Activated naive CD4-positive, alpha-beta T cell treated with anti-CD3 and anti-CD28 coated beads for 36 hours (primary cell): Measurements from ENCODE around the gene SNX24. TPM values are rescaled to one million over a fixed set of nuclear protein-coding genes. Genes with fewer than 3 reads are reported as not detected.

Experiments used
- CTCF ChIA-PET: fragments of 350-600 bp; sonication (Branson Sonifier 250); formaldehyde crosslinking; loops from one replicate; lab custom pipeline; 2021; ENCODE audit warnings: antibody characterized with exemption; lab: Charles Lee
- DNase-seq: peaks from one replicate; pipeline ENCODE4 v3.0.0-alpha.2; 2020
- H3K27ac Mint-ChIP-seq: one replicate; pipeline ENCODE4 v1.8.0; 2021; ENCODE audit warnings: mild to moderate bottlenecking, mixed read lengths
- H3K27me3 Mint-ChIP-seq: one replicate; pipeline ENCODE4 v1.8.0; 2021; ENCODE audit warnings: low read depth, mixed read lengths
- H3K36me3 Mint-ChIP-seq: one replicate; pipeline ENCODE4 v1.8.0; 2021; ENCODE audit warnings: low read depth, mixed read lengths
- H3K4me1 Mint-ChIP-seq: one replicate; pipeline ENCODE4 v1.8.0; 2021; ENCODE audit warnings: low read depth, mixed read lengths
- H3K4me3 Mint-ChIP-seq: one replicate; pipeline ENCODE4 v1.8.0; 2021; ENCODE audit warnings: mild to moderate bottlenecking, moderate library complexity, mixed read lengths
- H3K9me3 Mint-ChIP-seq: one replicate; pipeline ENCODE4 v1.8.0; 2021; ENCODE audit warnings: mixed read lengths
- intact Hi-C: fragments of 100-400 bp; cut with micrococcal nuclease; formaldehyde crosslinking; loops from one replicate; pipeline ENCODE4 v1.15.1; 2023
- total RNA-seq, 2 experiments: library from RNA; stranded (reverse); gene quantifications; one replicate each; pipeline ENCODE4 v1.2.3, GENCODE V29; 2021

SNX24 gene
- total RNA-seq, 2 experiments from 2014 or later: 2.2 to 2.3 TPM

GRCh38 chr5:122877518-122877917 lies 32.1 kb downstream of the SNX24 start:
- Mint-ChIP-seq H3K27ac (no peak overlapping the region), H3K4me3 (no peak overlapping the region), H3K4me1 (no peaks in the 10 kb centered on the region), H3K36me3 (no peaks in the 10 kb centered on the region), H3K9me3 (no peaks in the 10 kb centered on the region), H3K27me3 (no peaks in the 10 kb centered on the region)
- CTCF ChIA-PET: interaction anchor here (0.6 kb wide), 1 partner anchor 173 kb away, joined by 3 read pairs; no protein-coding TSS in a partner anchor
- no peak for DNase-seq
- intact Hi-C loops: no loop called here

GRCh38 chr5:122879076-122879475 lies 33.7 kb downstream of the SNX24 start:
- no peaks in the 10 kb centered on the region for H3K4me1 Mint-ChIP-seq
- no peak overlapping the region for H3K27ac Mint-ChIP-seq
- intact Hi-C loops: no loop called here
- H3K4me3 Mint-ChIP-seq: no peak overlapping the region
- no peaks in the 10 kb centered on the region for H3K27me3 Mint-ChIP-seq
- DNase-seq: no peak
- CTCF ChIA-PET: interaction anchor here (0.6 kb wide), 1 partner anchor 154 kb away, joined by 3 read pairs; no protein-coding TSS in a partner anchor
- H3K36me3 Mint-ChIP-seq: no peaks in the 10 kb centered on the region
- H3K9me3 Mint-ChIP-seq: no peaks in the 10 kb centered on the region

GRCh38 chr5:122880170-122880689 lies 34.8 kb downstream of the SNX24 start:
- DNase-seq: no peak
- Mint-ChIP-seq H3K4me1 (no peaks in the 10 kb centered on the region), H3K4me3 (no peak overlapping the region)

GRCh38 chr5:122880749-122881148 lies 35.3 kb downstream of the SNX24 start:
- DNase-seq: no peak
- CTCF ChIA-PET: interaction anchor here (1.2 kb wide), 1 partner anchor 11 kb away, joined by 3 read pairs; no protein-coding TSS in a partner anchor

More at GRCh38 chr5:122880170-122880689, 34.8 kb downstream of the SNX24 start:
- CTCF ChIA-PET: no interaction called here
- intact Hi-C loops: no loop called here
- H3K27ac Mint-ChIP-seq: no peak overlapping the region
- H3K9me3 Mint-ChIP-seq: no peaks in the 10 kb centered on the region
- H3K27me3 Mint-ChIP-seq: no peaks in the 10 kb centered on the region
- no peaks in the 10 kb centered on the region for H3K36me3 Mint-ChIP-seq

GRCh38 chr5:122882831-122883230 lies 37.4 kb downstream of the SNX24 start:
- H3K9me3 Mint-ChIP-seq: no peaks in the 10 kb centered on the region
- peak; percentile 10 for DNase-seq
- no peaks in the 10 kb centered on the region for H3K36me3 Mint-ChIP-seq
- H3K27me3 Mint-ChIP-seq: no peaks in the 10 kb centered on the region
- no peak overlapping the region for H3K4me3 Mint-ChIP-seq
- no peak overlapping the region for H3K27ac Mint-ChIP-seq
- intact Hi-C loops: loop anchor here (2.0 kb wide), 1 partner anchor 38 kb away; the partner anchor contains the start of gene SNX24
- H3K4me1 Mint-ChIP-seq: no peaks in the 10 kb centered on the region
- CTCF ChIA-PET: no interaction called here

More at GRCh38 chr5:122880749-122881148, 35.3 kb downstream of the SNX24 start:
- H3K27me3 Mint-ChIP-seq: no peaks in the 10 kb centered on the region
- no peaks in the 10 kb centered on the region for H3K9me3 Mint-ChIP-seq
- intact Hi-C loops: no loop called here
- no peak overlapping the region for H3K27ac Mint-ChIP-seq
- no peaks in the 10 kb centered on the region for H3K4me1 Mint-ChIP-seq
- no peaks in the 10 kb centered on the region for H3K36me3 Mint-ChIP-seq
- H3K4me3 Mint-ChIP-seq: no peak overlapping the region

GRCh38 chr5:122885045-122885517 lies 39.7 kb downstream of the SNX24 start:
- H3K27ac Mint-ChIP-seq: no peak overlapping the region
- no peak for DNase-seq
- H3K27me3 Mint-ChIP-seq: no peaks in the 10 kb centered on the region
- H3K4me3 Mint-ChIP-seq: no peak overlapping the region
- CTCF ChIA-PET: interaction anchor here (1.7 kb wide), 1 partner anchor 11 kb away, joined by 3 read pairs; no protein-coding TSS in a partner anchor
- H3K36me3 Mint-ChIP-seq: no peaks in the 10 kb centered on the region
- H3K4me1 Mint-ChIP-seq: no peaks in the 10 kb centered on the region
- intact Hi-C loops: no loop called here
- no peaks in the 10 kb centered on the region for H3K9me3 Mint-ChIP-seq

GRCh38 chr5:122885891-122886290 lies 40.5 kb downstream of the SNX24 start:
- no peaks in the 10 kb centered on the region for H3K36me3 Mint-ChIP-seq
- H3K9me3 Mint-ChIP-seq: no peaks in the 10 kb centered on the region
- no peaks in the 10 kb centered on the region for H3K4me1 Mint-ChIP-seq
- CTCF ChIA-PET: interaction anchor here (1.7 kb wide), 1 partner anchor 12 kb away, joined by 3 read pairs; no protein-coding TSS in a partner anchor
- no peak overlapping the region for H3K27ac Mint-ChIP-seq
- H3K4me3 Mint-ChIP-seq: no peak overlapping the region
- intact Hi-C loops: no loop called here
- DNase-seq: no peak
- H3K27me3 Mint-ChIP-seq: no peaks in the 10 kb centered on the region

GRCh38 chr5:122895141-122895540 lies 49.7 kb downstream of the SNX24 start:
- intact Hi-C loops: loop anchor here (5.0 to 10.0 kb wide), 3 partner anchors 477 to 720 kb away; no protein-coding TSS in a partner anchor
- no peaks in the 10 kb centered on the region for H3K4me1 Mint-ChIP-seq
- CTCF ChIA-PET: no interaction called here

GRCh38 chr5:122896598-122897282 lies 51.3 kb downstream of the SNX24 start:
- H3K27ac Mint-ChIP-seq: no peak overlapping the region
- no peaks in the 10 kb centered on the region for H3K4me1 Mint-ChIP-seq
- CTCF ChIA-PET: interaction anchor here (0.6 kb wide), 1 partner anchor 475 kb away, joined by 3 read pairs; no protein-coding TSS in a partner anchor
- no peak for DNase-seq
- H3K4me3 Mint-ChIP-seq: no peak overlapping the region
- intact Hi-C loops: loop anchor here (5.0 to 10.0 kb wide), 3 partner anchors 476 to 718 kb away; no protein-coding TSS in a partner anchor
- no peaks in the 10 kb centered on the region for H3K36me3 Mint-ChIP-seq
- H3K27me3 Mint-ChIP-seq: no peaks in the 10 kb centered on the region
- H3K9me3 Mint-ChIP-seq: no peaks in the 10 kb centered on the region

More at GRCh38 chr5:122895141-122895540, 49.7 kb downstream of the SNX24 start:
- Mint-ChIP-seq H3K4me3 (no peak overlapping the region), H3K27me3 (no peaks in the 10 kb centered on the region), H3K36me3 (no peaks in the 10 kb centered on the region), H3K27ac (no peak overlapping the region), H3K9me3 (no peaks in the 10 kb centered on the region)
- no peak for DNase-seq

GRCh38 chr5:122897283-122897602 lies 51.8 kb downstream of the SNX24 start:
- Mint-ChIP-seq H3K9me3 (no peaks in the 10 kb centered on the region), H3K27ac (no peak overlapping the region), H3K4me1 (peaks cover 3% of the 10 kb centered on the region), H3K27me3 (no peaks in the 10 kb centered on the region), H3K36me3 (no peaks in the 10 kb centered on the region), H3K4me3 (no peak overlapping the region)
- DNase-seq: no peak
- CTCF ChIA-PET: interaction anchor here (0.7 kb wide), 1 partner anchor 737 kb away, joined by 3 read pairs; no protein-coding TSS in a partner anchor
- intact Hi-C loops: loop anchor here (5.0 to 10.0 kb wide), 3 partner anchors 475 to 718 kb away; no protein-coding TSS in a partner anchor

GRCh38 chr5:122901346-122901745 lies 55.9 kb downstream of the SNX24 start:
- intact Hi-C loops: no loop called here
- Mint-ChIP-seq H3K27me3 (no peaks in the 10 kb centered on the region), H3K27ac (no peak overlapping the region), H3K36me3 (no peaks in the 10 kb centered on the region), H3K9me3 (no peaks in the 10 kb centered on the region), H3K4me3 (no peak overlapping the region), H3K4me1 (peaks cover 12% of the 10 kb centered on the region)
- CTCF ChIA-PET: no interaction called here
- DNase-seq: no peak

GRCh38 chr5:122902263-122902662 lies 56.9 kb downstream of the SNX24 start:
- Mint-ChIP-seq H3K27ac (no peak overlapping the region), H3K9me3 (no peaks in the 10 kb centered on the region), H3K4me3 (no peak overlapping the region), H3K36me3 (no peaks in the 10 kb centered on the region), H3K4me1 (peaks cover 12% of the 10 kb centered on the region), H3K27me3 (no peaks in the 10 kb centered on the region)
- CTCF ChIA-PET: no interaction called here
- intact Hi-C loops: no loop called here
- no peak for DNase-seq
